ENCODE data around the gene ASTN2. TPM values are rescaled to one million over a fixed set of nuclear protein-coding genes. Genes with fewer than 3 reads are reported as not detected.

ASTN2 gene
- total and polyA plus RNA-seq, 10 of the 15 experiments (the other 5 are each of a cell fraction or from before 2014, with no cell fraction given): 1.4 to 15.7 (median 7.0) TPM

GRCh38 chr9:116604251-116604650, 810.6 kb downstream of the ASTN2 start:
- H3K9me3 ChIP-seq (replicated peaks; ENCODE audit: control insufficient read depth, insufficient read depth, low read length): no peaks in the 10 kb centered on the region
- intact Hi-C loops (cut with micrococcal nuclease; ENCODE audit: unreplicated experiment): no loop called here
- H3K27ac ChIP-seq (ENCODE audit: control insufficient read depth, insufficient read depth): no peak overlapping the region
- BruUV-seq (replicated peaks): no TSS peak
- no peak overlapping the region for H2AFZ ChIP-seq (ENCODE audit: control insufficient read depth, low read depth, low read length)
- DNase-seq (ENCODE audit: low read depth, low spot score) (no peak), ATAC-seq (no peak), FAIRE-seq (no peak)
- ChIA-PET SMC1A (ENCODE audit: uncharacterized antibody, unreplicated experiment) (no interaction called here), RAD21 (ENCODE audit: unreplicated experiment) (no interaction called here), CTCF (no interaction called here), POLR2A (no interaction called here)
- H3K9ac ChIP-seq (ENCODE audit: control insufficient read depth, insufficient read depth, low read length): no peak overlapping the region
- TF ChIP-seq NFYA (IDR thresholded peaks at IDR 0.05; ENCODE audit: borderline replicate concordance, low read depth, low read length) (no peak), SP1 (IDR thresholded peaks at IDR 0.05; ENCODE audit: low read depth, low read length) (no peak), KLF5 (IDR thresholded peaks at IDR 0.05; ENCODE audit: partially characterized antibody) (no peak), GATAD2B (conservative IDR thresholded peaks at IDR 0.05; ENCODE audit: low read depth) (no peak), RCOR1 (conservative IDR thresholded peaks at IDR 0.05; ENCODE audit: low read depth, low read length) (no peak), SUPT20H (IDR thresholded peaks at IDR 0.05; ENCODE audit: borderline replicate concordance, control insufficient read depth, low read depth, low read length) (no peak), NFIC (IDR thresholded peaks at IDR 0.05; ENCODE audit: low read depth, low read length) (no peak), USF1 (IDR thresholded peaks at IDR 0.05; ENCODE audit: borderline replicate concordance, extremely low read length, insufficient read depth, low read depth, low read length) (no peak), KAT2A (conservative IDR thresholded peaks at IDR 0.05; ENCODE audit: control insufficient read depth, low read depth, low read length) (no peak), EP300 (IDR thresholded peaks at IDR 0.05; ENCODE audit: borderline replicate concordance in 1 of 2, control insufficient read depth in 1 of 2, low read depth in 2 of 2, low read length in 2 of 2) (no peak), POU2F2 (IDR thresholded peaks at IDR 0.05; ENCODE audit: borderline replicate concordance, low read depth, low read length) (no peak), ZZZ3 (IDR thresholded peaks at IDR 0.05; ENCODE audit: control insufficient read depth, insufficient read length, low read depth) (no peak), IRF3 (IDR thresholded peaks at IDR 0.05) (no peak), PML (IDR thresholded peaks at IDR 0.05; ENCODE audit: low read length) (no peak)
- TF ChIP-seq, protein P1, sequence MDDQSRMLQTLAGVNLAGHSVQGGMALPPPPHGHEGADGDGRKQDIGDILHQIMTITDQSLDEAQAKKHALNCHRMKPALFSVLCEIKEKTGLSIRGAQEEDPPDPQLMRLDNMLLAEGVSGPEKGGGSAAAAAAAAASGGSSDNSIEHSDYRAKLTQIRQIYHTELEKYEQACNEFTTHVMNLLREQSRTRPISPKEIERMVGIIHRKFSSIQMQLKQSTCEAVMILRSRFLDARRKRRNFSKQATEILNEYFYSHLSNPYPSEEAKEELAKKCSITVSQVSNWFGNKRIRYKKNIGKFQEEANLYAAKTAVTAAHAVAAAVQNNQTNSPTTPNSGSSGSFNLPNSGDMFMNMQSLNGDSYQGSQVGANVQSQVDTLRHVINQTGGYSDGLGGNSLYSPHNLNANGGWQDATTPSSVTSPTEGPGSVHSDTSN (IDR thresholded peaks at IDR 0.05; ENCODE audit: insufficient replicate concordance, low read depth, low read length): no peak
- no peak overlapping the region for H3K4me2 ChIP-seq (ENCODE audit: control insufficient read depth, insufficient read depth)
- no peaks in the 10 kb centered on the region for H3K36me3 ChIP-seq (ENCODE audit: control insufficient read depth in 2 of 2, insufficient read depth in 2 of 2, low read length in 1 of 2)
- H3K27me3 ChIP-seq (replicated peaks in 1 of 2; ENCODE audit: control insufficient read depth in 2 of 2, insufficient read depth in 2 of 2, low read length in 1 of 2): no peaks in the 10 kb centered on the region
- in situ Hi-C loops (cut with MboI): no loop called here
- 96% methylated on average over 2 of the region's 2 CpGs for WGBS (ENCODE audit: insufficient coverage, insufficient replicate concordance, low lambda C conversion rate, missing lambda C conversion rate)
- H3K4me1 ChIP-seq (ENCODE audit: control insufficient read depth, insufficient read depth, low read length): no peaks in the 10 kb centered on the region
- no peaks in the 10 kb centered on the region for H3K79me2 ChIP-seq (ENCODE audit: control insufficient read depth, insufficient read depth, low read length)
- H4K20me1 ChIP-seq (ENCODE audit: control insufficient read depth, insufficient read depth): no peaks in the 10 kb centered on the region
- no peak overlapping the region for H3K4me3 ChIP-seq
